Measurements from ENCODE around the gene FADS2.

GRCh38 chr11:61904539-61905048 lies 76.5 kb downstream of the FADS2 start:
- TF ChIP-seq, protein P1, sequence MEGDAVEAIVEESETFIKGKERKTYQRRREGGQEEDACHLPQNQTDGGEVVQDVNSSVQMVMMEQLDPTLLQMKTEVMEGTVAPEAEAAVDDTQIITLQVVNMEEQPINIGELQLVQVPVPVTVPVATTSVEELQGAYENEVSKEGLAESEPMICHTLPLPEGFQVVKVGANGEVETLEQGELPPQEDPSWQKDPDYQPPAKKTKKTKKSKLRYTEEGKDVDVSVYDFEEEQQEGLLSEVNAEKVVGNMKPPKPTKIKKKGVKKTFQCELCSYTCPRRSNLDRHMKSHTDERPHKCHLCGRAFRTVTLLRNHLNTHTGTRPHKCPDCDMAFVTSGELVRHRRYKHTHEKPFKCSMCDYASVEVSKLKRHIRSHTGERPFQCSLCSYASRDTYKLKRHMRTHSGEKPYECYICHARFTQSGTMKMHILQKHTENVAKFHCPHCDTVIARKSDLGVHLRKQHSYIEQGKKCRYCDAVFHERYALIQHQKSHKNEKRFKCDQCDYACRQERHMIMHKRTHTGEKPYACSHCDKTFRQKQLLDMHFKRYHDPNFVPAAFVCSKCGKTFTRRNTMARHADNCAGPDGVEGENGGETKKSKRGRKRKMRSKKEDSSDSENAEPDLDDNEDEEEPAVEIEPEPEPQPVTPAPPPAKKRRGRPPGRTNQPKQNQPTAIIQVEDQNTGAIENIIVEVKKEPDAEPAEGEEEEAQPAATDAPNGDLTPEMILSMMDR (IDR thresholded peaks at IDR 0.05 in 4 of 5, conservative IDR thresholded peaks at IDR 0.05 in 1 of 5): no peak
- TF ChIP-seq POLR2A (IDR thresholded peaks at IDR 0.05): no peak

Measured in gastrocnemius medialis (tissue), 4 donors.